ENCODE data around the gene FGFRL1.

DNA sequence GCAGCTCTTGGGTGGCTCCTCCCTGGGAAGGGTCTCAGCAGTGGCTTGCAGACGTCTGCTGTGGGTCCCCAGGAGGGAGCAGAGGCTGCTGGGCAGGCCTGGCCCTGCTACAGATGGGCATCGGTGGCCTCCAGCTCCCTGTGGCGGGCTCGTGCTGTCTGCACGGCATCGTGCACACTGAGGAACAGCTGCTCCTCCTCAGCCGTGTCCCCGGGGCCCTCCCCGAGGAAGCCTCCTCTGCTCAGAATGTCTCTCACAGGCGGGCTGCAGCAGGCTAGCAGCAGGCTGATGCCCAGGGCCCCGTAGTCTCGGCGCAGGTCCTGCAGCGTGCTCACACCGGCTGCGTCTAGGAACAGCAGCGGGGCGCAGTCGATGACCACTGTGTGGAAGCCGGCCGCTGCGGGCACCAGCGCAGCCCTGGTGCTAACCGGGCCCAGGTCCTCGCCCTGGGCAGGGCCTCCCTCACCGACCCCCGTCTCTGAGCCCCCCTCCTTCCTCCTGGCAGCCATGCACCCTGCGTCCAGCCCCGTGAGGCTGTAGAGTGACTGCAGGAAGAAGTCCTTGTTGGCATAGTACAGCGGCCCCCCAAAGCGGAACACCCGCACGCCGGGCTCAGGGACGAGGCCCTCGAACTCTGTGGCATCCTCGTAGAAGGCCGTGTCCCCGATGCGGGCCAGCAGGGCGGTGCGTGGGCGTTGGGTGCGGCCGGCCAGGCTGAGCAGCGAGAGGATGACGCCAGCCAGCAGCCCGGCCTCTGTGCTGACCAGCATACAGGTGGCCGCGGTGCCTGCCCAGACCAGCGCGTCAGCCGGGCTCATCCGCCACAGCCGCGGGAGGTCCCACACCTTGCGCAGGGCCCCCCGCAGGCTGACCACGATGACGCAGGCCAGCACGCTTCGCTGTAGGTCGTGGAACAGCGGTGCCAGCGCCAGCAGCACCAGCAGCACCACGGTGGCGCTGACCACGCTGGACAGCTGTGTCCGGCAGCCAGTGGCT is 22.4 kb upstream of the FGFRL1 start:
- TF ChIP-seq, protein P1, sequence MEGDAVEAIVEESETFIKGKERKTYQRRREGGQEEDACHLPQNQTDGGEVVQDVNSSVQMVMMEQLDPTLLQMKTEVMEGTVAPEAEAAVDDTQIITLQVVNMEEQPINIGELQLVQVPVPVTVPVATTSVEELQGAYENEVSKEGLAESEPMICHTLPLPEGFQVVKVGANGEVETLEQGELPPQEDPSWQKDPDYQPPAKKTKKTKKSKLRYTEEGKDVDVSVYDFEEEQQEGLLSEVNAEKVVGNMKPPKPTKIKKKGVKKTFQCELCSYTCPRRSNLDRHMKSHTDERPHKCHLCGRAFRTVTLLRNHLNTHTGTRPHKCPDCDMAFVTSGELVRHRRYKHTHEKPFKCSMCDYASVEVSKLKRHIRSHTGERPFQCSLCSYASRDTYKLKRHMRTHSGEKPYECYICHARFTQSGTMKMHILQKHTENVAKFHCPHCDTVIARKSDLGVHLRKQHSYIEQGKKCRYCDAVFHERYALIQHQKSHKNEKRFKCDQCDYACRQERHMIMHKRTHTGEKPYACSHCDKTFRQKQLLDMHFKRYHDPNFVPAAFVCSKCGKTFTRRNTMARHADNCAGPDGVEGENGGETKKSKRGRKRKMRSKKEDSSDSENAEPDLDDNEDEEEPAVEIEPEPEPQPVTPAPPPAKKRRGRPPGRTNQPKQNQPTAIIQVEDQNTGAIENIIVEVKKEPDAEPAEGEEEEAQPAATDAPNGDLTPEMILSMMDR (IDR thresholded peaks at IDR 0.05; ENCODE audit: insufficient read depth, low read length) = no peak
- TF ChIP-seq POLR2AphosphoS5 (IDR thresholded peaks at IDR 0.05; ENCODE audit: low read depth) (no peak), SPI1 (IDR thresholded peaks at IDR 0.05; ENCODE audit: borderline replicate concordance, low read depth) (no peak)
- TF ChIP-seq, protein P2, sequence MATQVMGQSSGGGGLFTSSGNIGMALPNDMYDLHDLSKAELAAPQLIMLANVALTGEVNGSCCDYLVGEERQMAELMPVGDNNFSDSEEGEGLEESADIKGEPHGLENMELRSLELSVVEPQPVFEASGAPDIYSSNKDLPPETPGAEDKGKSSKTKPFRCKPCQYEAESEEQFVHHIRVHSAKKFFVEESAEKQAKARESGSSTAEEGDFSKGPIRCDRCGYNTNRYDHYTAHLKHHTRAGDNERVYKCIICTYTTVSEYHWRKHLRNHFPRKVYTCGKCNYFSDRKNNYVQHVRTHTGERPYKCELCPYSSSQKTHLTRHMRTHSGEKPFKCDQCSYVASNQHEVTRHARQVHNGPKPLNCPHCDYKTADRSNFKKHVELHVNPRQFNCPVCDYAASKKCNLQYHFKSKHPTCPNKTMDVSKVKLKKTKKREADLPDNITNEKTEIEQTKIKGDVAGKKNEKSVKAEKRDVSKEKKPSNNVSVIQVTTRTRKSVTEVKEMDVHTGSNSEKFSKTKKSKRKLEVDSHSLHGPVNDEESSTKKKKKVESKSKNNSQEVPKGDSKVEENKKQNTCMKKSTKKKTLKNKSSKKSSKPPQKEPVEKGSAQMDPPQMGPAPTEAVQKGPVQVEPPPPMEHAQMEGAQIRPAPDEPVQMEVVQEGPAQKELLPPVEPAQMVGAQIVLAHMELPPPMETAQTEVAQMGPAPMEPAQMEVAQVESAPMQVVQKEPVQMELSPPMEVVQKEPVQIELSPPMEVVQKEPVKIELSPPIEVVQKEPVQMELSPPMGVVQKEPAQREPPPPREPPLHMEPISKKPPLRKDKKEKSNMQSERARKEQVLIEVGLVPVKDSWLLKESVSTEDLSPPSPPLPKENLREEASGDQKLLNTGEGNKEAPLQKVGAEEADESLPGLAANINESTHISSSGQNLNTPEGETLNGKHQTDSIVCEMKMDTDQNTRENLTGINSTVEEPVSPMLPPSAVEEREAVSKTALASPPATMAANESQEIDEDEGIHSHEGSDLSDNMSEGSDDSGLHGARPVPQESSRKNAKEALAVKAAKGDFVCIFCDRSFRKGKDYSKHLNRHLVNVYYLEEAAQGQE (IDR thresholded peaks at IDR 0.05; ENCODE audit: insufficient replicate concordance, low read depth) = no peak
